SK-N-SH (cell line): Measurements from ENCODE around the gene OAS1.

ENCODE experiments used
- FOXM1 ChIP-seq: IDR thresholded peaks from 2 replicates; pipeline ENCODE4 v1.4.0; 2012; ENCODE audit warnings: low read depth, mild to moderate bottlenecking
- MEF2A ChIP-seq: IDR thresholded peaks from 2 replicates; pipeline ENCODE4 v1.4.0; 2012; ENCODE audit warnings: low read depth, borderline replicate concordance
- NRF1 ChIP-seq: IDR thresholded peaks from 2 replicates; pipeline ENCODE4 v1.6.1; 2012; ENCODE audit warnings: low read depth, mild to moderate bottlenecking, low read length
- POLR2AphosphoS5 ChIP-seq: IDR thresholded peaks from 2 replicates; pipeline ENCODE4 v1.6.1; 2012; ENCODE audit warnings: low read depth, low read length
- TCF12 ChIP-seq: IDR thresholded peaks from 2 replicates; pipeline ENCODE4 v1.4.0; 2012
- TEAD4 ChIP-seq: IDR thresholded peaks from 2 replicates; pipeline ENCODE4 v1.4.0; 2012; ENCODE audit warnings: mild to moderate bottlenecking, borderline replicate concordance; ENCODE audit not compliant: insufficient read depth
- YY1 ChIP-seq: IDR thresholded peaks from 2 replicates; pipeline ENCODE4 v1.4.0; 2012; ENCODE audit warnings: low read depth, mild to moderate bottlenecking
- TF ChIP-seq, protein P1 (sequence below): fragments of 200-600 bp; sonication (generic); IDR thresholded peaks from 2 replicates; pipeline ENCODE4 v1.6.1; 2017; ENCODE audit warnings: antibody characterized with exemption, mild to moderate bottlenecking, moderate library complexity
- TF ChIP-seq, protein P2 (sequence below): IDR thresholded peaks from 2 replicates; pipeline ENCODE4 v1.4.0; 2012; ENCODE audit warnings: low read depth, borderline replicate concordance

DNA sequence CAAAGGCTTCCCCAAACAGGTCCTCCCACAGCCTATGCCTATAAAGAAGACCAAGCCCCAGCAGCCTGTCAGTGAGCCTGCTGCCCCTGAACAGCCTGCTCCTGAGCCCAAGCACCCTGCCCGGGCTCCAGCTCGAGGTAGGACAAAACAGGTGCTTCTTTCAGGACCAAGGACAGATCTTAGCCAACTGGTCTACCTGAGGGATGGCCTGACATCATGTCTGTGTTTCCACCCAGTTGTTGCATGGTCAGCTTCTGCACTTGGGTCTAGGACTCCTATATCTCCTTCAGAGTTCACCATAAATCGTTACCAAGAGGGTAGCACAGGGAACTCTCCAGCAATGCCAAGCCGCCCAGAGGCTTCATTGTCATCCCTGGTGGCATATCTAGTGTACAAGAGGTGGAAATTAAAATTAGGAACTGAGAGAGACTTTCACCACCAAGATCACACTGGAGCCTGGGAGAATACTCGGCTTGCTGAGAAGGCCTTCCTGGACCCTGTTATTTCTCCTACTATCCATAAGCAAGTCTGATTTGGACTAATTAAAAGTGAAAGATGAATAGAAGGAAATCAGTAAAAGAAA is 38.2 kb upstream of the OAS1 start:
- TF ChIP-seq YY1 = no peak
- TF ChIP-seq, protein P1, sequence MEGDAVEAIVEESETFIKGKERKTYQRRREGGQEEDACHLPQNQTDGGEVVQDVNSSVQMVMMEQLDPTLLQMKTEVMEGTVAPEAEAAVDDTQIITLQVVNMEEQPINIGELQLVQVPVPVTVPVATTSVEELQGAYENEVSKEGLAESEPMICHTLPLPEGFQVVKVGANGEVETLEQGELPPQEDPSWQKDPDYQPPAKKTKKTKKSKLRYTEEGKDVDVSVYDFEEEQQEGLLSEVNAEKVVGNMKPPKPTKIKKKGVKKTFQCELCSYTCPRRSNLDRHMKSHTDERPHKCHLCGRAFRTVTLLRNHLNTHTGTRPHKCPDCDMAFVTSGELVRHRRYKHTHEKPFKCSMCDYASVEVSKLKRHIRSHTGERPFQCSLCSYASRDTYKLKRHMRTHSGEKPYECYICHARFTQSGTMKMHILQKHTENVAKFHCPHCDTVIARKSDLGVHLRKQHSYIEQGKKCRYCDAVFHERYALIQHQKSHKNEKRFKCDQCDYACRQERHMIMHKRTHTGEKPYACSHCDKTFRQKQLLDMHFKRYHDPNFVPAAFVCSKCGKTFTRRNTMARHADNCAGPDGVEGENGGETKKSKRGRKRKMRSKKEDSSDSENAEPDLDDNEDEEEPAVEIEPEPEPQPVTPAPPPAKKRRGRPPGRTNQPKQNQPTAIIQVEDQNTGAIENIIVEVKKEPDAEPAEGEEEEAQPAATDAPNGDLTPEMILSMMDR = no peak
- no peak for TF ChIP-seq POLR2AphosphoS5
- no peak for TF ChIP-seq FOXM1
- TF ChIP-seq, protein P2, sequence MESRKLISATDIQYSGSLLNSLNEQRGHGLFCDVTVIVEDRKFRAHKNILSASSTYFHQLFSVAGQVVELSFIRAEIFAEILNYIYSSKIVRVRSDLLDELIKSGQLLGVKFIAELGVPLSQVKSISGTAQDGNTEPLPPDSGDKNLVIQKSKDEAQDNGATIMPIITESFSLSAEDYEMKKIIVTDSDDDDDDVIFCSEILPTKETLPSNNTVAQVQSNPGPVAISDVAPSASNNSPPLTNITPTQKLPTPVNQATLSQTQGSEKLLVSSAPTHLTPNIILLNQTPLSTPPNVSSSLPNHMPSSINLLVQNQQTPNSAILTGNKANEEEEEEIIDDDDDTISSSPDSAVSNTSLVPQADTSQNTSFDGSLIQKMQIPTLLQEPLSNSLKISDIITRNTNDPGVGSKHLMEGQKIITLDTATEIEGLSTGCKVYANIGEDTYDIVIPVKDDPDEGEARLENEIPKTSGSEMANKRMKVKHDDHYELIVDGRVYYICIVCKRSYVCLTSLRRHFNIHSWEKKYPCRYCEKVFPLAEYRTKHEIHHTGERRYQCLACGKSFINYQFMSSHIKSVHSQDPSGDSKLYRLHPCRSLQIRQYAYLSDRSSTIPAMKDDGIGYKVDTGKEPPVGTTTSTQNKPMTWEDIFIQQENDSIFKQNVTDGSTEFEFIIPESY = no peak
- no peak for TF ChIP-seq MEF2A
- TF ChIP-seq TEAD4 = no peak
- no peak for TF ChIP-seq NRF1
- TF ChIP-seq TCF12 = no peak
